K562 (cell line): Measurements from ENCODE around the gene KCTD21. TPM values are rescaled to one million over a fixed set of nuclear protein-coding genes. Genes with fewer than 3 reads are reported as not detected.

ENCODE experiments used
- ATAC-seq: fragments of 200-7000 bp; cut with Tn5 transposase; 3 replicates; pipeline ENCODE4 v1.9.1; 2020; ENCODE audit warnings: moderate library complexity
- BruUV-seq: library from RNA; stranded (reverse); fragments of 400-500 nt; replicated peaks from 2 replicates; lab custom pipeline; 2021; lab: Mats Ljungman, UMichigan
- CTCF ChIA-PET: fragments of 300-600 bp; formaldehyde crosslinking; extraction: SDS; loops from one replicate; lab custom pipeline; 2021; ENCODE audit warnings: low intra/inter-chr PET ratio; lab: Yijun Ruan, JAX
- POLR2A ChIA-PET: fragments of 300-600, 350-650 bp; sonication (Branson Sonifier 250); formaldehyde crosslinking; extraction: SDS; loops from one replicate; lab custom pipeline; 2021; ENCODE audit warnings: antibody characterized with exemption, inconsistent platforms; lab: Yijun Ruan, JAX
- DNase-seq, 4 experiments: peaks; one replicate each; pipeline versions ENCODE4 v3.0.0 to v3.0.0-alpha.2; 2011 to 2018; ENCODE audit warnings: low spot score in 3 of 4, mixed read lengths in 3 of 4; ENCODE audit errors: extremely low read depth in 1 of 4
- FAIRE-seq: peaks from 2 replicates; lab custom pipeline; 2011; peaks lifted over from hg19 to GRCh38; lab: Jason Lieb, UNC
- H2AFZ ChIP-seq: 2 replicates; pipeline ENCODE4 v1.6.0; 2011; ENCODE audit warnings: low read depth, low read length, control low read depth, inconsistent platforms
- H3K27ac ChIP-seq: fragments of 200-600 bp; 3 replicates; pipeline ENCODE4 v1.8.0; 2011; ENCODE audit warnings: low read depth, mild to moderate bottlenecking, control low read depth, inconsistent platforms, low read length, moderate library complexity, mixed read lengths; ENCODE audit errors: extremely low read depth
- H3K27me3 ChIP-seq, 2 experiments: fragments of 300-600 bp in 1 of 2; 2 replicates in 1 of 2; 3 replicates in 1 of 2; pipeline versions ENCODE4 v1.6.0 to v1.8.0; 2011; ENCODE audit warnings: inconsistent platforms in 2 of 2, low read length in 2 of 2, mild to moderate bottlenecking in 1 of 2, mixed read lengths in 1 of 2, moderate library complexity in 1 of 2; ENCODE audit not compliant: control insufficient read depth in 2 of 2, insufficient read depth in 2 of 2
- H3K36me3 ChIP-seq: fragments of 300-600 bp; 3 replicates; pipeline ENCODE4 v1.8.0; 2011; ENCODE audit warnings: mild to moderate bottlenecking, low read length, inconsistent platforms; ENCODE audit not compliant: control insufficient read depth, insufficient read depth
- H3K4me1 ChIP-seq, 2 experiments: fragments of 200-600 bp in 1 of 2; replicated peaks in 1 of 2; 2 replicates in 1 of 2; 3 replicates in 1 of 2; pipeline versions ENCODE4 v1.5.1 to v1.8.0; 2011; ENCODE audit warnings: inconsistent platforms in 2 of 2, low read length in 2 of 2, mild to moderate bottlenecking in 1 of 2, mixed read lengths in 1 of 2, moderate library complexity in 1 of 2; ENCODE audit not compliant: control insufficient read depth in 2 of 2, insufficient read depth in 2 of 2
- H3K4me2 ChIP-seq: 2 replicates; pipeline ENCODE4 v1.6.1; 2011; ENCODE audit warnings: low read length, control low read depth, inconsistent platforms, mixed read lengths; ENCODE audit not compliant: insufficient read depth
- H3K4me3 ChIP-seq: fragments of 200-600 bp; sonication (generic), shearing (Covaris generic); 2 replicates; pipeline ENCODE4 v1.5.1; 2016; ENCODE audit warnings: control low read depth, inconsistent platforms
- H3K79me2 ChIP-seq: fragments of 200-600 bp; 3 replicates; pipeline ENCODE4 v1.8.0; 2011; ENCODE audit warnings: low read length, inconsistent platforms; ENCODE audit not compliant: control insufficient read depth, insufficient read depth
- H3K9ac ChIP-seq, 2 experiments: 2 replicates each; pipeline versions ENCODE4 v1.6.0 to v1.6.1; 2011; ENCODE audit warnings: low read depth in 2 of 2, low read length in 2 of 2, control low read depth in 1 of 2, inconsistent platforms in 1 of 2, mild to moderate bottlenecking in 1 of 2, mixed read lengths in 1 of 2; ENCODE audit not compliant: insufficient read depth in 1 of 2
- H3K9me1 ChIP-seq: one replicate; pipeline ENCODE4 v1.6.0; 2011; ENCODE audit warnings: inconsistent platforms, mild to moderate bottlenecking, low read length, moderate library complexity; ENCODE audit not compliant: control insufficient read depth, insufficient read depth
- H3K9me3 ChIP-seq: replicated peaks from 2 replicates; pipeline ENCODE4 v1.5.1; 2011; ENCODE audit warnings: low read depth, low read length, inconsistent platforms; ENCODE audit not compliant: control insufficient read depth, insufficient read depth
- H4K20me1 ChIP-seq: replicated peaks from 2 replicates; pipeline ENCODE4 v1.6.1; 2011; ENCODE audit warnings: low read length, inconsistent platforms, mixed read lengths; ENCODE audit not compliant: control insufficient read depth, insufficient read depth
- ADNP ChIP-seq: fragments of 200-800 bp; sonication (Bioruptor generic); IDR thresholded peaks from 2 replicates; pipeline ENCODE4 v1.6.1; 2016; ENCODE audit warnings: missing genetic modification characterization, missing compliant biosample characterization
- BCOR ChIP-seq: fragments of 450-650 bp; IDR thresholded peaks from 2 replicates; pipeline ENCODE4 v1.6.1; 2016
- BRCA1 ChIP-seq, 2 experiments: fragments of 450-650 bp in 1 of 2; sonication (generic) in 1 of 2; formaldehyde crosslinking in 1 of 2; IDR thresholded peaks; 2 replicates each; pipeline versions ENCODE4 v1.5.0 to v1.6.1; 2017 to 2020; ENCODE audit warnings: mild to moderate bottlenecking in 1 of 2, missing genetic modification reagents in 1 of 2
- CBX1 ChIP-seq: sonication (generic); IDR thresholded peaks from 2 replicates; pipeline ENCODE4 v1.6.1; 2016; ENCODE audit warnings: antibody characterized with exemption, low read depth, mild to moderate bottlenecking
- POLR3G ChIP-seq: IDR thresholded peaks from 2 replicates; pipeline ENCODE4 v1.6.1; 2011; ENCODE audit not compliant: insufficient read length, insufficient replicate concordance; ENCODE audit errors: extremely low read depth
- ZBTB33 ChIP-seq: sonication (generic); formaldehyde crosslinking; IDR thresholded peaks from 2 replicates; pipeline ENCODE4 v1.8.1; 2023; ENCODE audit warnings: mild to moderate bottlenecking, missing genetic modification reagents
- WGBS: fragments of 100-300 bp; shearing (Covaris generic); methylation state at CpG from one replicate; pipeline ENCODE4 v1.1.6; 2016; ENCODE audit warnings: low coverage, mixed read lengths; ENCODE audit not compliant: insufficient coverage; ENCODE audit errors: missing lambda C conversion rate; 5-methylcytosine and 5-hydroxymethylcytosine counted together
- in situ Hi-C: fragments of 300-500 bp; cut with MboI; formaldehyde crosslinking; loops from 4 replicates; pipeline ENCODE4 v1.15.0; 2018; ENCODE audit warnings: inconsistent platforms, mixed read lengths
- intact Hi-C: fragments of 100-400 bp; cut with micrococcal nuclease; formaldehyde crosslinking; loops from 2 replicates; pipeline ENCODE4 v1.14.2; 2022
- polyA plus RNA-seq, 8 experiments: library from polyadenylated mRNA; depleted of rRNA in 4 of 8; stranded (reverse) in 5 of 8; unstranded in 3 of 8; fragments of >200 nt; fragmentation: Nextera tagmentation in 2 of 8; fragmentation: Illumina TruSeq in 1 of 8; extraction: Ambion mirVana in 2 of 8; extraction: Trizol in 1 of 8; gene quantifications; 2 replicates each; pipeline versions ENCODE4 v1.2.1 to v1.2.3, GENCODE V29; 2011 to 2014; ENCODE audit warnings: inconsistent platforms in 1 of 8, missing spikeins in 1 of 8
- total RNA-seq, 7 experiments: library from RNA; depleted of rRNA in 6 of 7; stranded (reverse); fragments of >200 nt in 6 of 7; fragmentation: Illumina TruSeq in 2 of 7; extraction: Trizol in 2 of 7; gene quantifications; 2 replicates each; pipeline versions ENCODE4 v1.2.1 to v1.2.3, GENCODE V29; 2011 to 2021; ENCODE audit warnings: low replicate concordance in 1 of 7

KCTD21 gene
- total and polyA plus RNA-seq, 9 of the 15 experiments (the other 6 are each of a cell fraction or from before 2014, with no cell fraction given): 0.34 to 5.4 (median 1.9) TPM

DNA sequence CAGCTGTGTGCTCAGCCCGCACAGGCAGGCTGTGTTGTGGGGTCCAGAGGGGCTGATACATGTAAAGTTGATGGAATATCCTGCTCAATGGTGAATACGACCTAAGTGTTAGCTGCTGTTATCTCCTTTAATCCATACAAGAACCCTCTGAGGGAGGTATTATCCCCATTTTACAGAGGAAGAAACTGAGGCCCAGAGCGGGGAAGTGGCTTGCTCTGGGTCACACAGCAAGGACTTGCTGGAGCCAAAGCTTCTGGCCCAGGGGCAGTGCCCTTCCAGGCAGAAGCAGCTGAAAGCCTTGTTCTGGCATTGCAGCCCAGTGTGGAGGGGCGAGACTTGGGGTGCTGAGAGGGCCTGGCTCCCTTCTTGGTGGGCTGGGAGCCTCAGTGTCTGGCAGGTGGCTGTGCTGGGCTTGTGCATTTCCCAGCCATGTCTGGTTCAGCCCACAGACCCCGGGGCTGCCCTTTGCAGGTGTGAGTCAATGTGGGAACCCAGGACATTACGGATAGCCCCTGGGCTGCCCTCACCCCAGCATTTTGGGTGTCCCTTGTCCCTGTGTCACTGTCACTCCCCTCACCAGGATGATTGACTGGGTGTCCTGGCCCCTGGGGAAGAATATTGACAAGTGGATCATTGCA is 10.7 kb upstream of the KCTD21 start:
- in situ Hi-C loops (no loop called here), intact Hi-C loops (no loop called here)
- no peaks in the 10 kb centered on the region for H3K9me1 ChIP-seq
- no peaks in the 10 kb centered on the region for H3K9me3 ChIP-seq
- H4K20me1 ChIP-seq: 0 out of 2 replicates have a peak, but pooled peaks cover 6% of the 10 kb centered on the region
- no TSS peak for BruUV-seq
- ChIA-PET POLR2A (interaction anchor here (0.7 to 1.2 kb wide), 2 partner anchors 9 to 749 kb away, joined by 3 read pairs; no protein-coding TSS in a partner anchor), CTCF (no interaction called here)
- H3K27me3 ChIP-seq: no peaks in the 10 kb centered on the region
- no peak for ATAC-seq
- no peak overlapping the region for H3K4me3 ChIP-seq
- H3K36me3 ChIP-seq: peaks cover 7% of the 10 kb centered on the region; the same call in 1 of the 3 replicates
- H3K4me2 ChIP-seq: no peak overlapping the region
- H3K79me2 ChIP-seq: no peaks in the 10 kb centered on the region; the same call in 2 of the 3 replicates
- FAIRE-seq: no peak
- peak; percentile 32; the same call in 1 of the 2 replicates for TF ChIP-seq BCOR
- 0 out of 2 replicates have a peak, but pooled peaks have one; percentile 53 for TF ChIP-seq ADNP (tag)
- 0 out of 2 replicates have a peak, but pooled peaks have one; percentile 50 for TF ChIP-seq CBX1
- no peak for TF ChIP-seq BRCA1 (IDR thresholded peaks at IDR 0.05)
- TF ChIP-seq BRCA1 (CRISPR knock-in tag; IDR thresholded peaks at IDR 0.05): no peak
- peaks cover 0 to 18% of the 10 kb centered on the region in 2 experiments; a peak in 3 of 5 replicates for H3K4me1 ChIP-seq
- H3K27ac ChIP-seq: no peak overlapping the region
- no peak for DNase-seq
- H2AFZ ChIP-seq: no peak overlapping the region
- H3K9ac ChIP-seq: peak overlapping the region in 1 of 2 experiments; percentile 48; a peak in 1 of 4 replicates
- WGBS: 83% methylated on average over 5 of the region's 6 CpGs

DNA sequence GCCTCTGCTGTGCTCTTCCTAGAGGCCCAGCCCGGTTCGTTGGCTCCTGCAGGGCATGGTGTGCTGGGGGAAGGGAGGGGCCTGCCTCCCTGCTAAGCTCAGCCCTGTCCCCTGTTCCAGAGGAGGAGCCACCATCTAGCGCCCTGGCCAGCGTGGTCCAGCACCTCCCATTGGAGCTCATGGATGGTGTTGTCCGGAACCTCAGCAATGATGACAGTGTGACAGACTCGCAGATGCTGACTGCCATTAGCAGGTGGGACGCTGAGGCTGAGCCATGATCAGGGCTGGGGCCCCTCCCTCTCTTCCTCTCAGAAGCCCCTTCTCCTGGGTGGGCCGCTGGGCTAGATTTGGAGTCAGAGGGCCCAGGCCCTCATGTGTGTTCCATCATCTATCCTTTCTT is 9.4 kb upstream of the KCTD21 start:
- Histone ChIP-seq H3K9me3 (no peaks in the 10 kb centered on the region), H3K9ac (no peak overlapping the region), H4K20me1 (0 out of 2 replicates have a peak, but pooled peaks cover 6% of the 10 kb centered on the region), H3K36me3 (peaks cover 7% of the 10 kb centered on the region; the same call in 1 of the 3 replicates), H3K27ac (no peak overlapping the region), H2AFZ (no peak overlapping the region), H3K4me3 (no peak overlapping the region), H3K27me3 (no peaks in the 10 kb centered on the region), H3K9me1 (no peaks in the 10 kb centered on the region), H3K79me2 (no peaks in the 10 kb centered on the region; the same call in 2 of the 3 replicates), H3K4me1 (peaks cover 3 to 18% of the 10 kb centered on the region in 2 experiments), H3K4me2 (no peak overlapping the region)
- FAIRE-seq: no peak
- peak; percentile 72 for ATAC-seq
- CTCF ChIA-PET: no interaction called here
- intact Hi-C loops: no loop called here
- no TSS peak for BruUV-seq
- peak in 2 of 4 experiments; percentile 30 to 37 for DNase-seq
- in situ Hi-C loops: no loop called here
- TF ChIP-seq POLR3G (no peak), ZBTB33 (CRISPR knock-in tag) (peak; percentile 81)
- 56% methylated on average over 8 of the region's 8 CpGs for WGBS
- POLR2A ChIA-PET: no interaction called here
